Smooth muscle cell (in vitro differentiated cells): ENCODE results near the gene SNRPN. TPM values are rescaled to one million over a fixed set of nuclear protein-coding genes. Genes with fewer than 3 reads are reported as not detected.
A peak's percentile ranks its signal among the peaks of the same experiment; 100 is the strongest.

Experiments
- DNase-seq: peaks from one replicate; lab custom pipeline; 2025; ENCODE audit not compliant: unreplicated experiment; lab: John Stamatoyannopoulos, UW
- H2AFZ ChIP-seq: fragments of 200-600 bp; sonication (generic); 2 replicates; pipeline ENCODE4 v1.6.0; 2016; ENCODE audit warnings: antibody characterized with exemption, low read depth, mild to moderate bottlenecking
- H3F3A ChIP-seq: fragments of 200-600 bp; sonication (generic); 2 replicates; pipeline ENCODE4 v1.6.0; 2017; ENCODE audit warnings: antibody characterized with exemption, low read depth
- H3K27ac ChIP-seq: fragments of 200-600 bp; sonication (generic); 2 replicates; pipeline ENCODE4 v1.5.1; 2016; ENCODE audit warnings: low read depth, mild to moderate bottlenecking
- H3K27me3 ChIP-seq: fragments of 200-600 bp; sonication (generic); 2 replicates; pipeline ENCODE4 v1.6.1; 2016; ENCODE audit warnings: low read depth, mild to moderate bottlenecking
- H3K36me3 ChIP-seq: fragments of 200-600 bp; sonication (generic); 2 replicates; pipeline ENCODE4 v1.5.1; 2016; ENCODE audit warnings: low read depth
- H3K4me1 ChIP-seq: fragments of 200-600 bp; sonication (generic); 2 replicates; pipeline ENCODE4 v1.5.1; 2016; ENCODE audit warnings: low read depth
- H3K4me2 ChIP-seq: fragments of 200-600 bp; sonication (generic); 2 replicates; pipeline ENCODE4 v1.6.0; 2016; ENCODE audit warnings: mild to moderate bottlenecking
- H3K4me3 ChIP-seq: fragments of 200-600 bp; sonication (generic); 2 replicates; pipeline ENCODE4 v1.5.1; 2016; ENCODE audit warnings: mild to moderate bottlenecking
- H3K79me2 ChIP-seq: fragments of 200-600 bp; sonication (generic); 2 replicates; pipeline ENCODE4 v1.6.0; 2016; ENCODE audit warnings: low read depth, mild to moderate bottlenecking
- H3K9ac ChIP-seq: fragments of 200-600 bp; sonication (generic); 2 replicates; pipeline ENCODE4 v1.6.0; 2016; ENCODE audit warnings: low read depth
- H3K9me3 ChIP-seq: fragments of 200-600 bp; sonication (generic); replicated peaks from 2 replicates; pipeline ENCODE4 v1.5.1; 2016; ENCODE audit warnings: low read depth
- H4K20me1 ChIP-seq: fragments of 200-600 bp; sonication (generic); 2 replicates; pipeline ENCODE4 v1.6.0; 2016; ENCODE audit warnings: low read depth
- CTCF ChIP-seq: fragments of 200-600 bp; sonication (generic); IDR thresholded peaks from 2 replicates; pipeline ENCODE4 v1.5.1; 2017; ENCODE audit warnings: borderline replicate concordance, mild to moderate bottlenecking, antibody characterized with exemption; ENCODE audit not compliant: insufficient read depth, poor library complexity, severe bottlenecking
- WGBS: methylation state at CpG from one replicate; pipeline ENCODE4 v1.1.7; 2016; ENCODE audit warnings: low lambda C conversion rate; 5-methylcytosine and 5-hydroxymethylcytosine counted together
- polyA plus RNA-seq: library from polyadenylated mRNA; unstranded; fragments of >200 nt; fragmentation: Nextera tagmentation; extraction: Ambion mirVana; gene quantifications from 2 replicates; pipeline ENCODE4 v1.2.1, GENCODE V29; 2016
- small RNA-seq: library from RNA; depleted of rRNA; stranded (forward); fragments of <200 nt; gene quantifications from one replicate; pipeline ENCODE3, GENCODE V24; 2014
- total RNA-seq: library from RNA; depleted of rRNA; stranded (reverse); fragments of >200 nt; gene quantifications from 2 replicates; pipeline ENCODE4 v1.2.3, GENCODE V29; 2014

The SNRPN gene
- total and polyA plus RNA-seq, 2 experiments from 2014 or later, result 206 to 309 TPM

GRCh38 chr15:25019434-25019833 is 64.6 kb downstream of the SNRPN start:
- no peak for DNase-seq
- H3K9me3 ChIP-seq, result no peaks in the 10 kb centered on the region
- no peaks in the 10 kb centered on the region for H4K20me1 ChIP-seq
- no peaks in the 10 kb centered on the region for H3F3A ChIP-seq
- H3K4me3 ChIP-seq, result no peak overlapping the region
- H3K4me1 ChIP-seq, result no peaks in the 10 kb centered on the region
- no peak overlapping the region for H2AFZ ChIP-seq
- H3K4me2 ChIP-seq, result no peak overlapping the region
- no peak overlapping the region for H3K27ac ChIP-seq
- TF ChIP-seq CTCF, result no peak
- H3K27me3 ChIP-seq, result no peaks in the 10 kb centered on the region
- WGBS, result 68% methylated on average over 1 of the region's 1 CpG
- peaks cover 4% of the 10 kb centered on the region for H3K36me3 ChIP-seq
- no peak overlapping the region for H3K9ac ChIP-seq
- no peaks in the 10 kb centered on the region for H3K79me2 ChIP-seq

GRCh38 chr15:25022233-25022632 is 67.4 kb downstream of the SNRPN start:
- no peaks in the 10 kb centered on the region for H3K4me1 ChIP-seq
- peaks cover 12% of the 10 kb centered on the region for H3K36me3 ChIP-seq
- 81% methylated on average over 2 of the region's 2 CpGs for WGBS
- H3K4me3 ChIP-seq, result no peak overlapping the region
- no peak overlapping the region for H3K27ac ChIP-seq
- H3K27me3 ChIP-seq, result no peaks in the 10 kb centered on the region
- H4K20me1 ChIP-seq, result no peaks in the 10 kb centered on the region
- peaks cover 5% of the 10 kb centered on the region for H3K9me3 ChIP-seq
- no peak overlapping the region for H2AFZ ChIP-seq
- no peaks in the 10 kb centered on the region for H3K79me2 ChIP-seq
- H3K9ac ChIP-seq, result no peak overlapping the region
- no peak for TF ChIP-seq CTCF
- H3F3A ChIP-seq, result no peaks in the 10 kb centered on the region
- no peak for DNase-seq
- H3K4me2 ChIP-seq, result no peak overlapping the region

Small RNA genes lying within 50 kb of the gene (small RNA-seq; reads per million reads assigned to genes)
- 0.08 reads per million for gene AC090602.1
- gene AC124312.4, result 0.61 reads per million, percentile 21 among the genes with 10 or more reads in this experiment
- gene AC124312.5, result 0.37 reads per million, percentile 11 among the genes with 10 or more reads in this experiment

Other genes with a start within 250 kb of the SNRPN start
- 8.6 and 17.3 TPM in 2 replicates for gene SNURF, start within 50 bp of the SNRPN start, total RNA-seq
- 5.2 and 8.1 TPM in 2 replicates for gene SNURF, start within 50 bp of the SNRPN start, polyA plus RNA-seq